Hepatocyte (in vitro differentiated cells): ENCODE data around the gene PPP1R15A. TPM values are rescaled to one million over a fixed set of nuclear protein-coding genes. Genes with fewer than 3 reads are reported as not detected.
"Not testable (repeated sequence)": the region's sequence is repeated elsewhere in the genome, so short reads cannot be mapped to it uniquely, and the experiment has no call there.

Experiments
- DNase-seq: peaks from one replicate; pipeline ENCODE4 v3.0.0-alpha.2; 2016; ENCODE audit warnings: low spot score
- H2AFZ ChIP-seq: fragments of 200-600 bp; sonication (generic); 2 replicates; pipeline ENCODE4 v1.6.0; 2016; ENCODE audit warnings: antibody characterized with exemption, mild to moderate bottlenecking
- H3K27ac ChIP-seq: fragments of 200-600 bp; sonication (generic); 2 replicates; pipeline ENCODE4 v1.5.1; 2016; ENCODE audit warnings: mild to moderate bottlenecking
- H3K27me3 ChIP-seq: fragments of 200-600 bp; sonication (generic); 2 replicates; pipeline ENCODE4 v1.6.1; 2016
- H3K36me3 ChIP-seq: fragments of 200-600 bp; sonication (generic); replicated peaks from 2 replicates; pipeline ENCODE4 v1.5.1; 2016; ENCODE audit warnings: low read depth; ENCODE audit not compliant: insufficient read depth
- H3K4me1 ChIP-seq: fragments of 200-600 bp; sonication (generic); 2 replicates; pipeline ENCODE4 v1.5.1; 2016; ENCODE audit warnings: mild to moderate bottlenecking, moderate library complexity; ENCODE audit not compliant: insufficient read depth
- H3K4me2 ChIP-seq: fragments of 200-600 bp; sonication (generic); 2 replicates; pipeline ENCODE4 v1.6.0; 2016
- H3K4me3 ChIP-seq: fragments of 200-600 bp; sonication (generic); 2 replicates; pipeline ENCODE4 v1.5.1; 2016; ENCODE audit warnings: mild to moderate bottlenecking
- H3K79me2 ChIP-seq: fragments of 200-600 bp; sonication (generic); 2 replicates; pipeline ENCODE4 v1.6.0; 2017; ENCODE audit warnings: mild to moderate bottlenecking
- H3K9me2 ChIP-seq: fragments of 200-600 bp; sonication (generic); replicated peaks from 2 replicates; pipeline ENCODE4 v1.6.0; 2017; ENCODE audit warnings: mild to moderate bottlenecking; ENCODE audit not compliant: insufficient read depth
- H3K9me3 ChIP-seq: fragments of 200-600 bp; sonication (generic); 2 replicates; pipeline ENCODE4 v1.5.1; 2016; ENCODE audit warnings: low read depth, mild to moderate bottlenecking
- H4K20me1 ChIP-seq: fragments of 200-600 bp; sonication (generic); 2 replicates; pipeline ENCODE4 v1.6.0; 2016; ENCODE audit warnings: mild to moderate bottlenecking; ENCODE audit not compliant: insufficient read depth, poor library complexity, severe bottlenecking
- EZH2 ChIP-seq: fragments of 200-600 bp; sonication (generic); IDR thresholded peaks from 2 replicates; pipeline ENCODE4 v1.6.1; 2016; ENCODE audit warnings: antibody characterized with exemption, mild to moderate bottlenecking, borderline replicate concordance
- EZH2phosphoT487 ChIP-seq: fragments of 200-600 bp; sonication (generic); IDR thresholded peaks from one replicate; pipeline ENCODE4 v1.6.1; 2018; ENCODE audit warnings: antibody characterized with exemption, mild to moderate bottlenecking, low read depth, moderate library complexity; ENCODE audit not compliant: unreplicated experiment, severe bottlenecking
- WGBS: methylation state at CpG from one replicate; pipeline ENCODE4 v1.1.6; 2016; ENCODE audit warnings: low lambda C conversion rate; ENCODE audit errors: missing lambda C conversion rate; 5-methylcytosine and 5-hydroxymethylcytosine counted together
- polyA plus RNA-seq: library from polyadenylated mRNA; unstranded; fragments of >200 nt; fragmentation: Nextera tagmentation; extraction: Ambion mirVana; gene quantifications from 2 replicates; pipeline ENCODE4 v1.2.1, GENCODE V29; 2016
- total RNA-seq: library from RNA; depleted of rRNA; stranded (reverse); fragments of >200 nt; gene quantifications from 2 replicates; pipeline ENCODE4 v1.2.3, GENCODE V29; 2014
- TF ChIP-seq, protein P1 (sequence below): fragments of 200-600 bp; sonication (generic); IDR thresholded peaks from 2 replicates; pipeline ENCODE4 v1.5.1; 2016; ENCODE audit warnings: antibody characterized with exemption, mild to moderate bottlenecking; ENCODE audit not compliant: poor library complexity

Gene PPP1R15A
- total and polyA plus RNA-seq, 2 experiments from 2014 or later, result 83.1 to 172 TPM

DNA sequence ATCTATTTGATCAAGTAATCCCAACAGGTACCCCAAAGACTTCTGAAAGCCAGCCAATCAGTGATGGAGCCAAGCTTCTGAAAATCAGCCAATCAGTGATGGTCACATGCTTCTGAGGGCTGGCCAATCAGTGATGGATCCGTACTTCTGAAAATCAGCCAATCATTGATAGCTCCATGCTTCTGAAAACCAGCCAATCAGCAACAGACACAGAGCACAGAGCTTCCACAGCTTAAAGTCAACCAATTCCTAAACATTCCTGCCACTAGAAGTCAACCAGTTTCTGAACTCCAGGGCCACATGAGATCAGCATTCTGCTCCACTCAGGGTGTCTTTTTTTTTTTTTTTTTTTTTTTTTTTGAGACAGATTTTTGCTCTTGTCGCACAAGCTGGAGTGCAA is 27.7 kb upstream of the PPP1R15A start:
- Histone ChIP-seq H3K4me3 (no peak overlapping the region), H3K79me2 (no peaks in the 10 kb centered on the region), H2AFZ (no peak overlapping the region), H3K36me3 (no peaks in the 10 kb centered on the region), H3K4me1 (no peaks in the 10 kb centered on the region), H3K9me2 (no peaks in the 10 kb centered on the region), H3K4me2 (no peak overlapping the region), H3K27ac (no peak overlapping the region), H3K9me3 (no peaks in the 10 kb centered on the region), H3K27me3 (no peaks in the 10 kb centered on the region), H4K20me1 (no peaks in the 10 kb centered on the region)
- DNase-seq, result no peak
- WGBS, result 98% methylated on average over 2 of the region's 2 CpGs
- TF ChIP-seq EZH2, result no peak
- TF ChIP-seq EZH2phosphoT487, result no peak
- TF ChIP-seq, protein P1, sequence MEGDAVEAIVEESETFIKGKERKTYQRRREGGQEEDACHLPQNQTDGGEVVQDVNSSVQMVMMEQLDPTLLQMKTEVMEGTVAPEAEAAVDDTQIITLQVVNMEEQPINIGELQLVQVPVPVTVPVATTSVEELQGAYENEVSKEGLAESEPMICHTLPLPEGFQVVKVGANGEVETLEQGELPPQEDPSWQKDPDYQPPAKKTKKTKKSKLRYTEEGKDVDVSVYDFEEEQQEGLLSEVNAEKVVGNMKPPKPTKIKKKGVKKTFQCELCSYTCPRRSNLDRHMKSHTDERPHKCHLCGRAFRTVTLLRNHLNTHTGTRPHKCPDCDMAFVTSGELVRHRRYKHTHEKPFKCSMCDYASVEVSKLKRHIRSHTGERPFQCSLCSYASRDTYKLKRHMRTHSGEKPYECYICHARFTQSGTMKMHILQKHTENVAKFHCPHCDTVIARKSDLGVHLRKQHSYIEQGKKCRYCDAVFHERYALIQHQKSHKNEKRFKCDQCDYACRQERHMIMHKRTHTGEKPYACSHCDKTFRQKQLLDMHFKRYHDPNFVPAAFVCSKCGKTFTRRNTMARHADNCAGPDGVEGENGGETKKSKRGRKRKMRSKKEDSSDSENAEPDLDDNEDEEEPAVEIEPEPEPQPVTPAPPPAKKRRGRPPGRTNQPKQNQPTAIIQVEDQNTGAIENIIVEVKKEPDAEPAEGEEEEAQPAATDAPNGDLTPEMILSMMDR, result no peak

DNA sequence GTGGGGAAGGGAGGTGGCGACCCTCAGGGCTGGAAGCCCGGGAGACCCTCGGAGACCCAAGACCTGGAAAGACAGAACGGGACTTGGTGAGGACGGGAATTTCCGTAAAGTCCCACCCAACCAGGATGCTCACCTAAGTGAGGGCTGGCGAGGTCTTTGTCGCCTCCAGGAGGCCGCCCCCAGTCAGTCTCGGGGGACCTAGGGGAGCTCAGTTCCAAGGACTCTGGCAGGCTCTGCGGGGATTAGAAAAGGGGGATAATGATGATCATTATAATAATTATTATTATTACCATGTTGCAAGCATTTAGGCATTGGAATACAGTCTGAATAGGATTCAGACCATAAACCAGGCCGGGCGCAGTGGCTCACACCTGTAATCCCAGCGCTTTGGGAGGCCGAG is 26.8 kb upstream of the PPP1R15A start:
- Histone ChIP-seq H3K4me1 (no peaks in the 10 kb centered on the region), H3K4me3 (no peak overlapping the region), H3K9me2 (no peaks in the 10 kb centered on the region), H4K20me1 (no peaks in the 10 kb centered on the region), H3K9me3 (no peaks in the 10 kb centered on the region), H3K27ac (no peak overlapping the region), H3K79me2 (no peaks in the 10 kb centered on the region), H3K4me2 (no peak overlapping the region), H3K27me3 (no peaks in the 10 kb centered on the region), H3K36me3 (no peaks in the 10 kb centered on the region), H2AFZ (no peak overlapping the region)
- no peak for DNase-seq
- 93% methylated on average over 15 of the region's 15 CpGs for WGBS
- no peak for TF ChIP-seq EZH2phosphoT487
- TF ChIP-seq, protein P1, result no peak
- TF ChIP-seq EZH2, result no peak

DNA sequence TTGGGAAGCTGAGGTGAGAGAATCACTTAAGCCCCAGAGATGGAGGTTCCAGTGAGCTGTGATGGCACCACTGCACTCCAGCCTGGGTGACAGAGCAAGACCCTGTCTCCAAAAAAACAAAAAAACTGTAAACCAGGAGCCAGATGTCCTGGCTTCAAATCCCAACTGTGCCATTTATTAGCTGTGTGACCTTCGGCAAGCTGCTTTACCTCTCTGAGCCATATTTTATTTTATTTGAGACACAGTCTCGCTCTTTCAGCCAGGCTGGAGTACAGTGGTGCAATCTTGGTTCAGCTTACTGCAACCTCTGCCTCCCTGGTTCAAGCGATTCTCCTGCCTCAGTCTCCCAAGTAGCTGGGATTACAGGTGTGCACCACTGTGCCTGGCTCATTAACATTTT is 25.6 kb upstream of the PPP1R15A start:
- H2AFZ ChIP-seq, H3K79me2 ChIP-seq, H3K4me3 ChIP-seq, H3K9me2 ChIP-seq, H3K9me3 ChIP-seq, H3K4me1 ChIP-seq, H3K4me2 ChIP-seq, DNase-seq, H4K20me1 ChIP-seq, H3K27ac ChIP-seq, H3K27me3 ChIP-seq, H3K36me3 ChIP-seq: not testable (repeated sequence)
- WGBS, result 94% methylated on average over 3 of the region's 3 CpGs

DNA sequence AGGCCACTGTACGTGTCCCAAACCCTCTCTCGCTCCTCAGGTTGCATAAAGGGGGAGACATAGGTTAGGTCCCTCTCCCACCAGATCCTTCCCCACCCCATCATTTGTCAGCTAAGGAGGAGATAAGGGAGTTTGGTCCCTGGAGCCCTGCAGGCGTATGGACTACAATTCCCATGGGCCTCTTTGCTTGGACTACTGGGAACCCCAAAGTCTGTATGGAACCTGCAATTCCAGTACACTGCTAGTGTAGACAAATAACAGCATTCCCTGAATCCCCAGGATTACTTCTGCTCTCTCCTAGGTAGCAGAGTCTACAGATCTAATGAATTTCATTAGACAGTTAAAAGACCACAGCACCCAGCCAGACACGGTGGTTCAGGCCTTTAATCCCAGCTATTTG is 19.9 kb upstream of the PPP1R15A start:
- no peaks in the 10 kb centered on the region for H4K20me1 ChIP-seq
- no peaks in the 10 kb centered on the region for H3K79me2 ChIP-seq
- 84% methylated on average over 4 of the region's 4 CpGs for WGBS
- H3K4me2 ChIP-seq, result no peak overlapping the region
- no peak overlapping the region for H3K27ac ChIP-seq
- DNase-seq, result no peak
- TF ChIP-seq EZH2phosphoT487, result no peak
- TF ChIP-seq EZH2, result no peak
- TF ChIP-seq, protein P1, result no peak
- H3K4me1 ChIP-seq, result no peaks in the 10 kb centered on the region
- no peaks in the 10 kb centered on the region for H3K9me3 ChIP-seq
- no peaks in the 10 kb centered on the region for H3K9me2 ChIP-seq
- H3K4me3 ChIP-seq, result no peak overlapping the region
- H3K27me3 ChIP-seq, result no peaks in the 10 kb centered on the region
- no peak overlapping the region for H2AFZ ChIP-seq
- H3K36me3 ChIP-seq, result no peaks in the 10 kb centered on the region
